ENCODE measurements around the gene C20orf202. TPM values are rescaled to one million over a fixed set of nuclear protein-coding genes. Genes with fewer than 3 reads are reported as not detected.
A peak's percentile ranks its signal among the peaks of the same experiment; 100 is the strongest.

C20orf202 gene
- total RNA-seq, 1 donor from 2014 or later = not detected

DNA sequence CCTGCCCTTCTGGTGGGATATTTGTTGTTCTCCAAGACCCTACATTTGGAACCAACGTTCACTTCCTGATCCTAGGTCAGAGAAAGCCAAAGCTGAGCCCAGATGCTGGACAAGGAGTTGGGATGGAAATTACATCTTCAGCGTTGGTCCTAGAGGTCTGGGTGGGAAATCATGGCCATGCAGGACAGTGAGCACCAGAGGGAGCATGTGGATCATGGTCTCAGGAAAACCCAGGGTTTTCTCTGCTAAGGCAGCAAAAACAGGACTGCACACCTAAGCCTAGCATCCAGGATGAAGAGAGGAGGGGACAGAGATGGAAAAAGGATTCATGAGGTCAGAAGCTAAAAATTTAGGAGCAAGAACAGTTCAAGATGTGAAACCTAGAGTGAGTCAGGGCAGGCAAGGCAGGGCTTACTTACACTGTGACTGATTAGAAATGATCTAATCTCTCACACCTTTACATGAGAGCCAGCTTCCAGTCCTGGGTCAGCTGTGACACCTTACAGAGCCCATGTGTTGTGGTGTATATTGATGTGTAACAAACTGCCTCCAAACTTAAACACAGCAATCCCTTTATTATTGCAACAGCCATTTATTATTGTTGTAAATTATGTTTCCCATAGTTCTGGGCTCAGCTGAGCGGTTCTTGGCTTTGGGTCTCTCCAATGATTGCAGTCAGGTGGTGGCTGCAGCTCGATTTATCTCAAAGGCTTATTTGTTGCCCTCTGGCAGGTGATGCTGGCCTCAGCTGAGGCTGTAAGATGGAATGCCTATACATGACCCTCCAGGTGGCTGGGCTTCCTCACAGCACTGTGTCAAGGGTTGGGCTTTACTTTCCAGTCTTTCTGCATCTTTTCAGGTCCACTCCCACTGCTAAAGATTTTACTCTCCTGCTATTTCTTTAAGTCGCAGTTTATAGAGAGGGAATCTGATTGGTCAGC, 6.5 kb downstream of the C20orf202 start:
- H3K4me1 Mint-ChIP-seq (ENCODE audit: unreplicated experiment) = no peaks in the 10 kb centered on the region
- H3K4me3 Mint-ChIP-seq (ENCODE audit: unreplicated experiment) = no peak overlapping the region
- peak; percentile 20 for TF ChIP-seq CTCF (IDR thresholded peaks at IDR 0.05)
- H3K36me3 Mint-ChIP-seq (ENCODE audit: unreplicated experiment) = no peaks in the 10 kb centered on the region
- H3K9me3 Mint-ChIP-seq (ENCODE audit: unreplicated experiment) = no peaks in the 10 kb centered on the region
- peaks cover 59% of the 10 kb centered on the region for H3K27me3 Mint-ChIP-seq (ENCODE audit: unreplicated experiment)
- DNase-seq (ENCODE audit: extremely low spot score, unreplicated experiment) = no peak
- no peak overlapping the region for H3K27ac Mint-ChIP-seq (ENCODE audit: unreplicated experiment)

GRCh38 chr20:1210501-1210900, 7.2 kb downstream of the C20orf202 start:
- Mint-ChIP-seq H3K27ac (ENCODE audit: unreplicated experiment) (no peak overlapping the region), H3K4me1 (ENCODE audit: unreplicated experiment) (no peaks in the 10 kb centered on the region), H3K36me3 (ENCODE audit: unreplicated experiment) (no peaks in the 10 kb centered on the region), H3K4me3 (ENCODE audit: unreplicated experiment) (no peak overlapping the region), H3K9me3 (ENCODE audit: unreplicated experiment) (no peaks in the 10 kb centered on the region), H3K27me3 (ENCODE audit: unreplicated experiment) (peaks cover 64% of the 10 kb centered on the region)
- no peak for TF ChIP-seq CTCF (IDR thresholded peaks at IDR 0.05)
- DNase-seq (ENCODE audit: extremely low spot score, unreplicated experiment) = no peak

DNA sequence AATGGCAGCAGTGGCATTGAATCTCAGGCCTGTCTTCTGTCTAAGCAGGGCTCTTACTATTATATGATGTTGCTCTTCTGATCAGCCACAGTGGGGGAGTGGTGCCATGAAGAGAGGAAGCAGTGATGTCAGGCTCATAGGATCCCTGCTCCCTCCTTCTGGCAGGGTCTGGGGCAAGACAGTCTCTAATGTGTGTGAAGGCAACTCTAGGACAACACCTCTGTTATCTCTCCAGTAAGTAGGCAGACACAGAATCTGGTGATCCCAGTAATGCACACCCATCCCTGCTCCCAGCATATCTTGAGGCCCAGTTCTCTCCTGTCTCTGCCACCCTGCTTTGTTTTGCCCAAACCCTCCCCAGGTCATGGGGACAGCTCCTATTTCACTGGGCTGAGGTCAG, 8.8 kb downstream of the C20orf202 start:
- no peak for TF ChIP-seq CTCF (IDR thresholded peaks at IDR 0.05)
- no peaks in the 10 kb centered on the region for H3K9me3 Mint-ChIP-seq (ENCODE audit: unreplicated experiment)
- no peak overlapping the region for H3K4me3 Mint-ChIP-seq (ENCODE audit: unreplicated experiment)
- no peak for DNase-seq (ENCODE audit: extremely low spot score, unreplicated experiment)
- peaks cover 66% of the 10 kb centered on the region for H3K27me3 Mint-ChIP-seq (ENCODE audit: unreplicated experiment)
- H3K4me1 Mint-ChIP-seq (ENCODE audit: unreplicated experiment) = no peaks in the 10 kb centered on the region
- no peak overlapping the region for H3K27ac Mint-ChIP-seq (ENCODE audit: unreplicated experiment)
- H3K36me3 Mint-ChIP-seq (ENCODE audit: unreplicated experiment) = no peaks in the 10 kb centered on the region

DNA sequence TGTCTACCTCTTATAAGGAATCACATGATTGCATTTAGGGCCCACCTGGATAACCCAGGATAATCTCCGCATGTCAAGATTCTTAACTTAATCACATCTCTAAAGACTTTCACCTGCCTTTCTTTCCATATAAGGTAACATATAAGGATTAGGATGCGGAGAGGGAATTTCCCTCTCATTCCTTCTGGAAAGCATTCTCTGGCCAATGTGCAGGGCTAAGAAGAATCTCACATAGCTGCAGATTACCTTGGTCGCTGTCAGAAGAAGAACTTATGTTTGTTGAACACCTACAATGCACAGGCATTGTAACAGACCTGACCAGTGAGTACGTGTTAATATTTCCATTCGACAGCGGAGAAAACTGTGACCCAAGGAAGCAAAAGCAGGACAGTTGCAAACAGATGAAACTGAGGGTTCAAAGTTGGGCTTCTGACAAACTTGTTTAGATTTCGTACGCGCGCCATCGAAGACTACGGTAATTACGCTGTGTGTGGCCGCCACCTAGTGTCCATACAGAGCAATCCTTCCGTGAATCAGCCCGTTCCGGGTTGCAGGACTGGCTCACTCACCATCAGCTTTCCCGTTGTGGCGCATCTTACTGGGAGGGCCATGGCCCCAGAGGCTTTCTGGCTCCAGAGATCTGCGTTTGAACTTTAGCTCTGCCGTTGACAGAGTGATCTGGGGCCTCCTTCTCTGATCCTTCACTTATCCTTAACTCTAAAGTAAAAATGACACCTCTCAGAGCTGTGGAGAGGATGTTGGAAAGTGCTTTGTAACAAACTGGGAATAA, 9.5 kb downstream of the C20orf202 start:
- Mint-ChIP-seq H3K4me3 (ENCODE audit: unreplicated experiment) (no peak overlapping the region), H3K9me3 (ENCODE audit: unreplicated experiment) (no peaks in the 10 kb centered on the region), H3K27ac (ENCODE audit: unreplicated experiment) (no peak overlapping the region)

More for the DNA sequence above, 9.5 kb downstream of the C20orf202 start:
- DNase-seq (ENCODE audit: extremely low spot score, unreplicated experiment) = no peak
- Mint-ChIP-seq H3K36me3 (ENCODE audit: unreplicated experiment) (no peaks in the 10 kb centered on the region), H3K27me3 (ENCODE audit: unreplicated experiment) (peaks cover 66% of the 10 kb centered on the region), H3K4me1 (ENCODE audit: unreplicated experiment) (no peaks in the 10 kb centered on the region)
- peak; percentile 81 for TF ChIP-seq CTCF (IDR thresholded peaks at IDR 0.05)

All from osteocyte (in vitro differentiated cells).